SK-N-SH treated with all-trans-retinoic acid at 6 μM for 48 hours (cell line): ENCODE data around the gene YTHDC2.

Experiments
- ATAC-seq: fragments of 200-7000 bp; cut with Tn5 transposase; 3 replicates; pipeline ENCODE4 v1.9.1; 2020; ENCODE audit warnings: mild to moderate bottlenecking, moderate library complexity
- ARNTL ChIP-seq: fragments of 450-650 bp; formaldehyde crosslinking; IDR thresholded peaks from 2 replicates; pipeline ENCODE4 v1.5.0; 2020; ENCODE audit warnings: low read depth, mild to moderate bottlenecking, moderate library complexity, borderline replicate concordance
- BACH2 ChIP-seq: fragments of 250-450 bp; sonication (Bioruptor Pico); IDR thresholded peaks from 2 replicates; pipeline ENCODE4 v1.9.0; 2021; ENCODE audit warnings: mild to moderate bottlenecking, borderline replicate concordance
- CSDC2 ChIP-seq: fragments of 250-450 bp; sonication (Bioruptor Pico); IDR thresholded peaks from 2 replicates; pipeline ENCODE4 v1.5.0; 2020; ENCODE audit warnings: mild to moderate bottlenecking, moderate library complexity
- ESRRG ChIP-seq: fragments of 250-450 bp; sonication (Bioruptor Pico); IDR thresholded peaks from 2 replicates; pipeline ENCODE4 v1.6.1; 2021; ENCODE audit warnings: mild to moderate bottlenecking
- GLIS3 ChIP-seq: fragments of 250-450 bp; sonication (Bioruptor Pico); IDR thresholded peaks from 2 replicates; pipeline ENCODE4 v1.5.0; 2020; ENCODE audit warnings: mild to moderate bottlenecking, moderate library complexity
- ISL1 ChIP-seq: fragments of 250-450 bp; sonication (Bioruptor Pico); IDR thresholded peaks from 2 replicates; pipeline ENCODE4 v2.1.2; 2022; ENCODE audit warnings: mild to moderate bottlenecking, moderate library complexity
- OSR1 ChIP-seq: fragments of 250-450 bp; sonication (Bioruptor Pico); IDR thresholded peaks from 2 replicates; pipeline ENCODE4 v1.8.0; 2022; ENCODE audit warnings: moderate library complexity, mild to moderate bottlenecking, inconsistent platforms
- PPARA ChIP-seq: fragments of 250-450 bp; sonication (Bioruptor Pico); IDR thresholded peaks from 2 replicates; pipeline ENCODE4 v1.5.0; 2020; ENCODE audit warnings: mild to moderate bottlenecking, borderline replicate concordance
- RARB ChIP-seq: fragments of 250-450 bp; sonication (Bioruptor Pico); IDR thresholded peaks from 2 replicates; pipeline ENCODE4 v1.8.0; 2021; ENCODE audit warnings: mild to moderate bottlenecking, moderate library complexity
- SNAI2 ChIP-seq: fragments of 250-450 bp; sonication (Bioruptor Pico); IDR thresholded peaks from 2 replicates; pipeline ENCODE4 v1.5.0; 2020; ENCODE audit warnings: mild to moderate bottlenecking, moderate library complexity
- TCF4 ChIP-seq: fragments of 250-450 bp; sonication (Bioruptor Pico); IDR thresholded peaks from 2 replicates; pipeline ENCODE4 v1.8.0; 2021; ENCODE audit warnings: mild to moderate bottlenecking, moderate library complexity, borderline replicate concordance
- TOX ChIP-seq: fragments of 250-450 bp; sonication (Bioruptor Pico); IDR thresholded peaks from 2 replicates; pipeline ENCODE4 v1.8.0; 2021; ENCODE audit warnings: mild to moderate bottlenecking, moderate library complexity, borderline replicate concordance
- ZC3H10 ChIP-seq: fragments of 250-450 bp; sonication (Bioruptor Pico); IDR thresholded peaks from 2 replicates; pipeline ENCODE4 v1.5.1; 2021; ENCODE audit warnings: mild to moderate bottlenecking, moderate library complexity
- ZFP3 ChIP-seq: fragments of 250-450 bp; sonication (Bioruptor Pico); IDR thresholded peaks from 2 replicates; pipeline ENCODE4 v1.5.0; 2020; ENCODE audit warnings: mild to moderate bottlenecking, moderate library complexity
- ZFP30 ChIP-seq: fragments of 450-650 bp; formaldehyde crosslinking; IDR thresholded peaks from 2 replicates; pipeline ENCODE4 v1.5.0; 2022; ENCODE audit warnings: mild to moderate bottlenecking, moderate library complexity
- ZNF565 ChIP-seq: fragments of 450-650 bp; formaldehyde crosslinking; conservative IDR thresholded peaks from 2 replicates; pipeline ENCODE4 v1.5.0; 2020; ENCODE audit warnings: low read depth, mild to moderate bottlenecking, moderate library complexity
- ZNF70 ChIP-seq: fragments of 450-650 bp; formaldehyde crosslinking; IDR thresholded peaks from 2 replicates; pipeline ENCODE4 v1.5.0; 2020; ENCODE audit warnings: mild to moderate bottlenecking, moderate library complexity
- ZNF8 ChIP-seq: fragments of 450-650 bp; formaldehyde crosslinking; IDR thresholded peaks from 2 replicates; pipeline ENCODE4 v1.5.0; 2020; ENCODE audit warnings: mild to moderate bottlenecking, moderate library complexity
- TF ChIP-seq, protein P1 (sequence below): fragments of 250-450 bp; sonication (Bioruptor Pico); IDR thresholded peaks from 2 replicates; pipeline ENCODE4 v1.5.1; 2020; ENCODE audit warnings: low read depth, mild to moderate bottlenecking, moderate library complexity
- TF ChIP-seq, protein P2 (sequence below): fragments of 250-450 bp; sonication (Bioruptor Pico); IDR thresholded peaks from 2 replicates; pipeline ENCODE4 v1.8.0; 2020; ENCODE audit warnings: mild to moderate bottlenecking, moderate library complexity, borderline replicate concordance
- TF ChIP-seq, protein P3 (sequence below): fragments of 250-450 bp; sonication (Bioruptor Pico); IDR thresholded peaks from 2 replicates; pipeline ENCODE4 v1.8.0; 2021; ENCODE audit warnings: low read depth, mild to moderate bottlenecking, moderate library complexity, borderline replicate concordance
- TF ChIP-seq, protein P4 (sequence below): fragments of 250-450 bp; sonication (Bioruptor Pico); IDR thresholded peaks from 2 replicates; pipeline ENCODE4 v1.5.1; 2021; ENCODE audit warnings: mild to moderate bottlenecking, moderate library complexity
- TF ChIP-seq, protein P5 (sequence below): fragments of 250-450 bp; sonication (Bioruptor Pico); IDR thresholded peaks from 2 replicates; pipeline ENCODE4 v1.5.0; 2020; ENCODE audit warnings: mild to moderate bottlenecking, moderate library complexity

YTHDC2 gene

DNA sequence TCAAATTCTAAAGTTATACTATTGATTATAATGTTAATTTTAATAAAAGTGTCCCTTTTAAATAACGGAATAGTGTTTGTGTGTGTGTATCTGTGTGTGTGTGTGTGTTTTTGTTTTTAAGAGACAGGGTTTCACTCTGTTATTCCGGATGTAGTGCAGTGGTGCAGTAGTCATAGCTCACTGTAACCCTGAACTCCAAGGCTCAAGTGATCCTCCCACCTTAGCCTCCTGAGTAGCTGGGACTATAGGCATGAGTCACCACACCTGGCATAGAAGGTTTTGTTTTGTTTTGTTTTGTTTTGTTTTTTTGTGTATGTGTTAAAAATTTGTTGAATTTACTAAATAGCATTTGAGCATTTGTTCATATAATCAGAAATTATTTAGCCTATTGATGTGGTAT lies 64.6 kb downstream of the YTHDC2 start:
- no peak for TF ChIP-seq ZC3H10
- no peak for TF ChIP-seq OSR1
- TF ChIP-seq CSDC2 (CRISPR knock-in tag), result no peak
- TF ChIP-seq BACH2 (CRISPR knock-in tag), result no peak
- no peak for TF ChIP-seq ESRRG (CRISPR knock-in tag)
- TF ChIP-seq ISL1 (CRISPR knock-in tag), result no peak
- no peak for TF ChIP-seq GLIS3
- TF ChIP-seq, all 23 proteins: peak for 0
- ATAC-seq, result no peak

DNA sequence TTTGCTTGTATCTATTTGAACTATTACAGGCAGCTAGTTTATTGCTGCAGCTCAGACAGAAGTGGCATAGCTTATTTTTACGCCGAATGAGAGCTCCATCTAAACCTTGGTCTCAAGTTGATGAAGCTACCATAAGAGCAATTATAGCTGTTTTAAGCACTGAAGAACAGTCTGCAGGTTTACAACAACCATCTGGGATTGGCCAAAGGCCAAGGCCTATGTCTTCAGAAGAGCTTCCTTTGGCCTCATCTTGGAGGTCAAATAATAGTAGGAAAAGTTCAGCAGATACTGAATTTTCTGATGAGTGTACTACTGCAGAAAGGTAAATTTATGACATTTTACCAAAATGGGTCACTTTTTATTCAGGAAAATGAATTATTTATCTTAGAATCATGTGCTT lies 67.9 kb downstream of the YTHDC2 start:
- ATAC-seq, result no peak
- TF ChIP-seq SNAI2 (CRISPR knock-in tag), result no peak
- no peak for TF ChIP-seq BACH2 (CRISPR knock-in tag)
- TF ChIP-seq ZNF70, result no peak
- TF ChIP-seq, protein P1, sequence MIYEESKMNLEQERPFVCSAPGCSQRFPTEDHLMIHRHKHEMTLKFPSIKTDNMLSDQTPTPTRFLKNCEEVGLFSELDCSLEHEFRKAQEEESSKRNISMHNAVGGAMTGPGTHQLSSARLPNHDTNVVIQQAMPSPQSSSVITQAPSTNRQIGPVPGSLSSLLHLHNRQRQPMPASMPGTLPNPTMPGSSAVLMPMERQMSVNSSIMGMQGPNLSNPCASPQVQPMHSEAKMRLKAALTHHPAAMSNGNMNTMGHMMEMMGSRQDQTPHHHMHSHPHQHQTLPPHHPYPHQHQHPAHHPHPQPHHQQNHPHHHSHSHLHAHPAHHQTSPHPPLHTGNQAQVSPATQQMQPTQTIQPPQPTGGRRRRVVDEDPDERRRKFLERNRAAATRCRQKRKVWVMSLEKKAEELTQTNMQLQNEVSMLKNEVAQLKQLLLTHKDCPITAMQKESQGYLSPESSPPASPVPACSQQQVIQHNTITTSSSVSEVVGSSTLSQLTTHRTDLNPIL (CRISPR knock-in tag), result no peak
- no peak for TF ChIP-seq ARNTL
- TF ChIP-seq ISL1 (CRISPR knock-in tag), result no peak
- no peak for TF ChIP-seq TCF4 (CRISPR knock-in tag)

DNA sequence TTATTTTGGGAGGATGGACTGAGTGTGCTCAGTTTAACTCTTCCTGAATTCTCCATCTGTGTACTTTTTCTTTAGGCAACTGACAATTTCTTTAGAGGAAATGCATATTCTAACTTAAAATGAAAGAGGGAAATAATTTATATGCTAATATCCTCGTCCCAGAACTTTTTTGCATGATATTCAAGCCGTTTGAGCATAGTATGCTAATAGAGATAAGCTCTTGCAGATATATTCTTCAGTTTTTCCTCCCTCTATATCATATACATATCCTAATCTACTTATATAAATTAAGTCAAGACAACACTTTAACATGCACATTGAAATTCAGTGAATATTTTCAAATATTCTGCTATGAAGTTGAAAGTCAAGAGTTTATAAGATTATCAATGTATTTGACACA lies 84.7 kb downstream of the YTHDC2 start:
- TF ChIP-seq OSR1 (no peak), ZC3H10 (no peak), PPARA (CRISPR knock-in tag) (no peak), ZFP3 (CRISPR knock-in tag) (no peak), ESRRG (CRISPR knock-in tag) (no peak)
- TF ChIP-seq, protein P2, sequence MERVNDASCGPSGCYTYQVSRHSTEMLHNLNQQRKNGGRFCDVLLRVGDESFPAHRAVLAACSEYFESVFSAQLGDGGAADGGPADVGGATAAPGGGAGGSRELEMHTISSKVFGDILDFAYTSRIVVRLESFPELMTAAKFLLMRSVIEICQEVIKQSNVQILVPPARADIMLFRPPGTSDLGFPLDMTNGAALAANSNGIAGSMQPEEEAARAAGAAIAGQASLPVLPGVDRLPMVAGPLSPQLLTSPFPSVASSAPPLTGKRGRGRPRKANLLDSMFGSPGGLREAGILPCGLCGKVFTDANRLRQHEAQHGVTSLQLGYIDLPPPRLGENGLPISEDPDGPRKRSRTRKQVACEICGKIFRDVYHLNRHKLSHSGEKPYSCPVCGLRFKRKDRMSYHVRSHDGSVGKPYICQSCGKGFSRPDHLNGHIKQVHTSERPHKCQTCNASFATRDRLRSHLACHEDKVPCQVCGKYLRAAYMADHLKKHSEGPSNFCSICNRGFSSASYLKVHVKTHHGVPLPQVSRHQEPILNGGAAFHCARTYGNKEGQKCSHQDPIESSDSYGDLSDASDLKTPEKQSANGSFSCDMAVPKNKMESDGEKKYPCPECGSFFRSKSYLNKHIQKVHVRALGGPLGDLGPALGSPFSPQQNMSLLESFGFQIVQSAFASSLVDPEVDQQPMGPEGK, result no peak
- ATAC-seq, result no peak

DNA sequence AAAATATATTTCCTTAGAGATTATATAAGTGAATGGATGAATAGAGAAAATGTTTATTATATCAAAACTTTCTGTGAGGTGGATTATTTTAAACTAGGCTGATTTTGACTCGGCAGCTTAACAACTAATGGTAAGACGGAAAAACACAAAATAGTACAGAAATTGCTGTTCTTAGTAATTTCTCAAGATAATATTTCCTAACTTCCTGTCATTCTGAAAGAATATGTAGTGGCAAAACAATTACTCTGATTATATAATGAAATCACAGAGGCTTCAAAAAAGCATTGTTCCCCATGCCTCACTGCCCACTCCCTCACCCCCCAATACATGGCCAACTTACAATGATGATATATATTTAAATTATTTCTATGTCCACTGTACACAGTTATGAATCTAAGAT lies 85.4 kb downstream of the YTHDC2 start:
- ATAC-seq, result no peak
- TF ChIP-seq CSDC2 (CRISPR knock-in tag) (no peak), ISL1 (CRISPR knock-in tag) (no peak), ARNTL (no peak), ZNF565 (CRISPR knock-in tag) (no peak), TOX (CRISPR knock-in tag) (no peak), TCF4 (CRISPR knock-in tag) (no peak), OSR1 (no peak), ZFP30 (CRISPR knock-in tag) (no peak), PPARA (CRISPR knock-in tag) (no peak), ZC3H10 (no peak), ZNF8 (CRISPR knock-in tag) (no peak), RARB (CRISPR knock-in tag) (no peak), ZNF70 (no peak), GLIS3 (no peak)
- TF ChIP-seq, protein P2, result no peak
- TF ChIP-seq, protein P3, sequence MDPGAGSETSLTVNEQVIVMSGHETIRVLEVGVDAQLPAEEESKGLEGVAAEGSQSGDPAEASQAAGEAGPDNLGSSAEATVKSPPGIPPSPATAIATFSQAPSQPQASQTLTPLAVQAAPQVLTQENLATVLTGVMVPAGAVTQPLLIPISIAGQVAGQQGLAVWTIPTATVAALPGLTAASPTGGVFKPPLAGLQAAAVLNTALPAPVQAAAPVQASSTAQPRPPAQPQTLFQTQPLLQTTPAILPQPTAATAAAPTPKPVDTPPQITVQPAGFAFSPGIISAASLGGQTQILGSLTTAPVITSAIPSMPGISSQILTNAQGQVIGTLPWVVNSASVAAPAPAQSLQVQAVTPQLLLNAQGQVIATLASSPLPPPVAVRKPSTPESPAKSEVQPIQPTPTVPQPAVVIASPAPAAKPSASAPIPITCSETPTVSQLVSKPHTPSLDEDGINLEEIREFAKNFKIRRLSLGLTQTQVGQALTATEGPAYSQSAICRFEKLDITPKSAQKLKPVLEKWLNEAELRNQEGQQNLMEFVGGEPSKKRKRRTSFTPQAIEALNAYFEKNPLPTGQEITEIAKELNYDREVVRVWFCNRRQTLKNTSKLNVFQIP, result no peak
- TF ChIP-seq, protein P4, sequence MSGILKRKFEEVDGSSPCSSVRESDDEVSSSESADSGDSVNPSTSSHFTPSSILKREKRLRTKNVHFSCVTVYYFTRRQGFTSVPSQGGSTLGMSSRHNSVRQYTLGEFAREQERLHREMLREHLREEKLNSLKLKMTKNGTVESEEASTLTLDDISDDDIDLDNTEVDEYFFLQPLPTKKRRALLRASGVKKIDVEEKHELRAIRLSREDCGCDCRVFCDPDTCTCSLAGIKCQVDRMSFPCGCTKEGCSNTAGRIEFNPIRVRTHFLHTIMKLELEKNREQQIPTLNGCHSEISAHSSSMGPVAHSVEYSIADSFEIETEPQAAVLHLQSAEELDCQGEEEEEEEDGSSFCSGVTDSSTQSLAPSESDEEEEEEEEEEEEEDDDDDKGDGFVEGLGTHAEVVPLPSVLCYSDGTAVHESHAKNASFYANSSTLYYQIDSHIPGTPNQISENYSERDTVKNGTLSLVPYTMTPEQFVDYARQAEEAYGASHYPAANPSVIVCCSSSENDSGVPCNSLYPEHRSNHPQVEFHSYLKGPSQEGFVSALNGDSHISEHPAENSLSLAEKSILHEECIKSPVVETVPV, result no peak
- TF ChIP-seq, protein P5, sequence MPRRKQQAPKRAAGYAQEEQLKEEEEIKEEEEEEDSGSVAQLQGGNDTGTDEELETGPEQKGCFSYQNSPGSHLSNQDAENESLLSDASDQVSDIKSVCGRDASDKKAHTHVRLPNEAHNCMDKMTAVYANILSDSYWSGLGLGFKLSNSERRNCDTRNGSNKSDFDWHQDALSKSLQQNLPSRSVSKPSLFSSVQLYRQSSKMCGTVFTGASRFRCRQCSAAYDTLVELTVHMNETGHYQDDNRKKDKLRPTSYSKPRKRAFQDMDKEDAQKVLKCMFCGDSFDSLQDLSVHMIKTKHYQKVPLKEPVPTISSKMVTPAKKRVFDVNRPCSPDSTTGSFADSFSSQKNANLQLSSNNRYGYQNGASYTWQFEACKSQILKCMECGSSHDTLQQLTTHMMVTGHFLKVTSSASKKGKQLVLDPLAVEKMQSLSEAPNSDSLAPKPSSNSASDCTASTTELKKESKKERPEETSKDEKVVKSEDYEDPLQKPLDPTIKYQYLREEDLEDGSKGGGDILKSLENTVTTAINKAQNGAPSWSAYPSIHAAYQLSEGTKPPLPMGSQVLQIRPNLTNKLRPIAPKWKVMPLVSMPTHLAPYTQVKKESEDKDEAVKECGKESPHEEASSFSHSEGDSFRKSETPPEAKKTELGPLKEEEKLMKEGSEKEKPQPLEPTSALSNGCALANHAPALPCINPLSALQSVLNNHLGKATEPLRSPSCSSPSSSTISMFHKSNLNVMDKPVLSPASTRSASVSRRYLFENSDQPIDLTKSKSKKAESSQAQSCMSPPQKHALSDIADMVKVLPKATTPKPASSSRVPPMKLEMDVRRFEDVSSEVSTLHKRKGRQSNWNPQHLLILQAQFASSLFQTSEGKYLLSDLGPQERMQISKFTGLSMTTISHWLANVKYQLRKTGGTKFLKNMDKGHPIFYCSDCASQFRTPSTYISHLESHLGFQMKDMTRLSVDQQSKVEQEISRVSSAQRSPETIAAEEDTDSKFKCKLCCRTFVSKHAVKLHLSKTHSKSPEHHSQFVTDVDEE, result no peak
- TF ChIP-seq, all 23 proteins: peak for 0
